Transverse colon (tissue), 4 donors: ENCODE data around the gene PPP1CC.
"Not testable (repeated sequence)": the region's sequence is repeated elsewhere in the genome, so short reads cannot be mapped to it uniquely, and the experiment has no call there.

Experiments
- CTCF ChIP-seq, 5 experiments: fragments of 200-600 bp in 3 of 5; fragments of 450-650 bp in 2 of 5; sonication (generic) in 3 of 5; IDR thresholded peaks; 1 replicate in 2 of 5; 2 replicates in 3 of 5; pipeline ENCODE4 v1.5.1; 2016 to 2017; ENCODE audit warnings: antibody characterized with exemption in 5 of 5, inconsistent platforms in 3 of 5, mild to moderate bottlenecking in 2 of 5, moderate library complexity in 1 of 5
- EP300 ChIP-seq: sonication (generic); formaldehyde crosslinking; IDR thresholded peaks from one replicate; pipeline ENCODE4 v1.6.1; 2017; ENCODE audit warnings: antibody characterized with exemption, low read depth
- POLR2A ChIP-seq: fragments of 450-650 bp; IDR thresholded peaks from one replicate; pipeline ENCODE4 v1.6.1; 2016; ENCODE audit warnings: antibody characterized with exemption, mild to moderate bottlenecking, moderate library complexity
- POLR2AphosphoS5 ChIP-seq, 3 donors: sonication (generic); formaldehyde crosslinking; IDR thresholded peaks; one replicate each; pipeline ENCODE4 v1.6.1; 2016; ENCODE audit warnings: antibody characterized with exemption in 3 of 3

GRCh38 chr12:110737016-110737415 is 5.7 kb downstream of the PPP1CC start:
- TF ChIP-seq CTCF (IDR thresholded peaks at IDR 0.05); POLR2A; EP300; POLR2AphosphoS5 (IDR thresholded peaks at IDR 0.05): not testable (repeated sequence)
